ENCODE results near the gene TTLL4.
A peak's percentile ranks its signal among the peaks of the same experiment; 100 is the strongest.

TTLL4 gene

GRCh38 chr2:218780851-218781690 is 70.4 kb downstream of the TTLL4 start:
- no peak for TF ChIP-seq CTCF (conservative IDR thresholded peaks at IDR 0.05; ENCODE audit: control insufficient read depth, insufficient read depth, low read depth, low read length)
- no peak for DNase-seq (ENCODE audit: low read depth)
- peak overlapping the region; percentile 56 for H3K4me3 ChIP-seq (ENCODE audit: control insufficient read depth, low read depth, low read length)

GRCh38 chr2:218781691-218782527 is 71.3 kb downstream of the TTLL4 start, which contains the start of gene CYP27A1:
TSS of gene CYP27A1 (plus strand) at chr2:218782147. CDS start at chr2:218782183, 36 bp downstream.
- TF ChIP-seq CTCF (conservative IDR thresholded peaks at IDR 0.05; ENCODE audit: control insufficient read depth, insufficient read depth, low read depth, low read length): no peak
- peak; percentile 29 for DNase-seq (ENCODE audit: low read depth)
- H3K4me3 ChIP-seq (ENCODE audit: control insufficient read depth, low read depth, low read length): peak within 1 kb of the TSS; percentile 56

- DNase-seq (ENCODE audit: low read depth): peak; percentile 6
- TF ChIP-seq CTCF (conservative IDR thresholded peaks at IDR 0.05; ENCODE audit: control insufficient read depth, insufficient read depth, low read depth, low read length): no peak
- peak overlapping the region; percentile 56 for H3K4me3 ChIP-seq (ENCODE audit: control insufficient read depth, low read depth, low read length)
Observed at GRCh38 chr2:218782528-218782844, 71.9 kb downstream of the TTLL4 start.

- DNase-seq (ENCODE audit: low read depth): no peak
- no peak overlapping the region for H3K4me3 ChIP-seq (ENCODE audit: control insufficient read depth, low read depth, low read length)
- no peak for TF ChIP-seq CTCF (conservative IDR thresholded peaks at IDR 0.05; ENCODE audit: control insufficient read depth, insufficient read depth, low read depth, low read length)
Observed at GRCh38 chr2:218783688-218784087, 73.1 kb downstream of the TTLL4 start.

- DNase-seq (ENCODE audit: low read depth): no peak
- no peak overlapping the region for H3K4me3 ChIP-seq (ENCODE audit: control insufficient read depth, low read depth, low read length)
- TF ChIP-seq CTCF (conservative IDR thresholded peaks at IDR 0.05; ENCODE audit: control insufficient read depth, insufficient read depth, low read depth, low read length): no peak
Observed at GRCh38 chr2:218785103-218785502, 74.5 kb downstream of the TTLL4 start.

- H3K4me3 ChIP-seq (ENCODE audit: control insufficient read depth, low read depth, low read length): no peak overlapping the region
- TF ChIP-seq CTCF (conservative IDR thresholded peaks at IDR 0.05; ENCODE audit: control insufficient read depth, insufficient read depth, low read depth, low read length): no peak
- no peak for DNase-seq (ENCODE audit: low read depth)
Observed at GRCh38 chr2:218786133-218786532, 75.5 kb downstream of the TTLL4 start.
